ENCODE data around the gene SRM. TPM values are rescaled to one million over a fixed set of nuclear protein-coding genes. Genes with fewer than 3 reads are reported as not detected.
A peak's percentile ranks its signal among the peaks of the same experiment; 100 is the strongest.
"Not testable (repeated sequence)": the region's sequence is repeated elsewhere in the genome, so short reads cannot be mapped to it uniquely, and the experiment has no call there.

SRM gene
- total and polyA plus RNA-seq, 8 donors = 35.2 to 123 (median 55.1) TPM

GRCh38 chr1:11039351-11040104, 20.3 kb downstream of the SRM start:
- ATAC-seq = no peak
- H3K36me3 ChIP-seq = no peaks in the 10 kb centered on the region
- DNase-seq = no peak
- no peak overlapping the region for H3K27ac ChIP-seq
- intact Hi-C loops (cut with DNase I) = loop anchor here in 1 of 2 donors (10.0 kb wide), 1 partner anchor 605 kb away; no protein-coding TSS in a partner anchor
- H3K4me1 ChIP-seq = peaks cover 0 to 4% of the 10 kb centered on the region in 2 donors
- H3K9me3 ChIP-seq = no peaks in the 10 kb centered on the region
- TF ChIP-seq CTCF (IDR thresholded peaks at IDR 0.05) = no peak
- no peak overlapping the region for H3K4me3 ChIP-seq
- H3K27me3 ChIP-seq = peaks cover 0 to 11% of the 10 kb centered on the region in 2 donors

GRCh38 chr1:11037740-11038182, 22.1 kb downstream of the SRM start:
- Histone ChIP-seq H3K9me3 (no peaks in the 10 kb centered on the region), H3K4me1 (peaks cover 0 to 4% of the 10 kb centered on the region in 2 donors), H3K27me3 (peaks cover 0 to 11% of the 10 kb centered on the region in 2 donors), H3K27ac (no peak overlapping the region), H3K4me3 (no peak overlapping the region), H3K36me3 (no peaks in the 10 kb centered on the region)
- TF ChIP-seq CTCF (IDR thresholded peaks at IDR 0.05) = peak; percentile 93 to 94
- DNase-seq (peak; percentile 84 to 92 (median 88)), ATAC-seq (peak; percentile 99)
- intact Hi-C loops (cut with DNase I) = loop anchor here in 1 of 2 donors (10.0 kb wide), 1 partner anchor 607 kb away; no protein-coding TSS in a partner anchor

GRCh38 chr1:11037019-11037739, 22.6 kb downstream of the SRM start:
- intact Hi-C loops (cut with DNase I) = loop anchor here in 1 of 2 donors (10.0 kb wide), 1 partner anchor 608 kb away; no protein-coding TSS in a partner anchor
- H3K27ac ChIP-seq, H3K4me1 ChIP-seq, DNase-seq, ATAC-seq, H3K36me3 ChIP-seq, H3K4me3 ChIP-seq, H3K9me3 ChIP-seq: not testable (repeated sequence)
- H3K27me3 ChIP-seq = peaks cover 0 to 11% of the 10 kb centered on the region in 2 donors

DNA sequence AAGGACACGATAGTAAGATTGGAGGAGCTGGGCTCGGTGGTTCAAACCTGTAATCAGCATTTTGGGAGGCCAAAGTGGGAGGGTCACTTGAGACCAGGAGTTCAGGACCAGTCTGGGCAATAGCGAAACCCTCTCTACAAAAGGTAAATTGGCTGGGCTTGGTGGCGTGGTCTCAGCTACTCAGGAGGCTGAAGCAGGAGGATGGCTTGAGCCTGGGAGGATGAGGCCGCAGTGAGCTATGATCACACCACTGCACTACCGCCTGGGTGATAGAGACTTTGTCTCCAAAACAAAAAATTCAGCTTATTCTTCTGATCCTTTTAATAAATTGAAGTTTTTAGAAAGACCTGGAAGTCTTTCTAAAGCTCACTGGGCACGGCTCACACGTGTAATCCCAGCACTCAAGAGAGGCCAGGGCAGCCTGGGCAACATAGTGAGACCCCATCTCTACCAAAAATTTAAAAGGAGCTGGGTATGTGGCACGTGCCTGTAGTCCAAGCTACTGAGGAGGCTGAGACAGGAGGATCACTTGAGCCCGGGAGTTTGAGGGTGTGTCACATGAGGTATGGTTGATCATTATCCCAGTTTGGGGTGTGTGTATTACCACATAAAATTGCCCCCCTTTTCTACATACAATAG, 28.1 kb downstream of the SRM start:
- H3K4me3 ChIP-seq = no peak overlapping the region
- intact Hi-C loops (cut with DNase I) = loop anchor here in 1 of 2 donors (10.0 kb wide), 1 partner anchor 613 kb away; no protein-coding TSS in a partner anchor
- peaks cover 0 to 40% of the 10 kb centered on the region in 2 donors for H3K36me3 ChIP-seq
- no peak for DNase-seq
- no peaks in the 10 kb centered on the region for H3K4me1 ChIP-seq
- H3K27ac ChIP-seq = no peak overlapping the region
- no peaks in the 10 kb centered on the region for H3K27me3 ChIP-seq
- no peak for TF ChIP-seq CTCF (IDR thresholded peaks at IDR 0.05)
- no peak for ATAC-seq
- no peaks in the 10 kb centered on the region for H3K9me3 ChIP-seq

GRCh38 chr1:11030865-11031264, 29.0 kb downstream of the SRM start:
- no peaks in the 10 kb centered on the region for H3K4me1 ChIP-seq
- no peaks in the 10 kb centered on the region for H3K9me3 ChIP-seq
- DNase-seq (no peak), ATAC-seq (no peak)
- no peaks in the 10 kb centered on the region for H3K27me3 ChIP-seq
- H3K4me3 ChIP-seq = no peak overlapping the region
- H3K27ac ChIP-seq = no peak overlapping the region
- intact Hi-C loops (cut with DNase I) = loop anchor here in 1 of 2 donors (10.0 kb wide), 1 partner anchor 614 kb away; no protein-coding TSS in a partner anchor
- TF ChIP-seq CTCF (IDR thresholded peaks at IDR 0.05) = no peak
- peaks cover 0 to 48% of the 10 kb centered on the region in 2 donors for H3K36me3 ChIP-seq

All from left lung (tissue), 10 donors.